GM18868 (cell line): ENCODE measurements around the gene FBH1.
"Not testable (repeated sequence)": the region's sequence is repeated elsewhere in the genome, so short reads cannot be mapped to it uniquely, and the experiment has no call there.

ENCODE experiments used
- ATAC-seq: cut with Tn5 transposase; IDR thresholded peaks from one replicate; pipeline ENCODE4 v1.9.1; 2021; ENCODE audit warnings: mild to moderate bottlenecking, moderate library complexity; ENCODE audit not compliant: unreplicated experiment

FBH1 gene

GRCh38 chr10:5873515-5873995 is 16.5 kb upstream of the FBH1 start:
- ATAC-seq = peak; percentile 83

- ATAC-seq = no peak
Observed at GRCh38 chr10:5876181-5876768, 13.8 kb upstream of the FBH1 start.

GRCh38 chr10:5877041-5877440 is 13.0 kb upstream of the FBH1 start:
- not testable (repeated sequence) for ATAC-seq

GRCh38 chr10:5882961-5883360 is 7.1 kb upstream of the FBH1 start:
- ATAC-seq = no peak

- no peak for ATAC-seq
Observed at GRCh38 chr10:5885619-5886018, 4.4 kb upstream of the FBH1 start.

- no peak for ATAC-seq
Observed at GRCh38 chr10:5887029-5887428, 3.0 kb upstream of the FBH1 start.

- ATAC-seq = no peak
Observed at GRCh38 chr10:5887641-5888040, 2.4 kb upstream of the FBH1 start.

GRCh38 chr10:5888351-5888750 is 1.7 kb upstream of the FBH1 start:
- ATAC-seq = no peak

- peak; percentile 32 for ATAC-seq
Observed at GRCh38 chr10:5888843-5889623, 1.0 kb upstream of the FBH1 start.

GRCh38 chr10:5890452-5890915 is 441 bp downstream of the FBH1 start:
- peak; percentile 1 for ATAC-seq

GRCh38 chr10:5891009-5891408 is 966 bp downstream of the FBH1 start:
- no peak for ATAC-seq

- no peak for ATAC-seq
Observed at GRCh38 chr10:5892007-5892406, 2.0 kb downstream of the FBH1 start.

GRCh38 chr10:5893321-5893720 is 3.3 kb downstream of the FBH1 start:
- no peak for ATAC-seq

- ATAC-seq = no peak
Observed at GRCh38 chr10:5894403-5894802, 4.4 kb downstream of the FBH1 start.

GRCh38 chr10:5894873-5895272 is 4.8 kb downstream of the FBH1 start:
- ATAC-seq = no peak

- no peak for ATAC-seq
Observed at GRCh38 chr10:5895365-5895764, 5.3 kb downstream of the FBH1 start.

- ATAC-seq = peak; percentile 70
Observed at GRCh38 chr10:5895804-5896203, 5.8 kb downstream of the FBH1 start.

GRCh38 chr10:5896208-5897052 is 6.4 kb downstream of the FBH1 start:
- no peak for ATAC-seq

GRCh38 chr10:5897053-5897340 is 7.0 kb downstream of the FBH1 start:
- ATAC-seq = no peak

GRCh38 chr10:5897504-5897903 is 7.5 kb downstream of the FBH1 start:
- no peak for ATAC-seq

GRCh38 chr10:5898163-5898562 is 8.1 kb downstream of the FBH1 start:
- ATAC-seq = no peak

GRCh38 chr10:5900247-5900646 is 10.2 kb downstream of the FBH1 start:
- no peak for ATAC-seq
